ENCODE results near the gene ATXN7L2.

GRCh38 chr1:109527846-109528695 is 44.4 kb downstream of the ATXN7L2 start:
- TF ChIP-seq REST (IDR thresholded peaks at IDR 0.05; ENCODE audit: low read depth) (no peak), CEBPB (IDR thresholded peaks at IDR 0.05) (no peak), NFIC (IDR thresholded peaks at IDR 0.05) (no peak), CREB1 (IDR thresholded peaks at IDR 0.05; ENCODE audit: low read depth) (no peak), RAD21 (IDR thresholded peaks at IDR 0.05; ENCODE audit: low read depth) (no peak), YY1 (IDR thresholded peaks at IDR 0.05; ENCODE audit: low read depth) (no peak), MAX (IDR thresholded peaks at IDR 0.05) (no peak), EGR1 (IDR thresholded peaks at IDR 0.05) (no peak), TAF1 (IDR thresholded peaks at IDR 0.05; ENCODE audit: low read depth) (no peak), TEAD4 (IDR thresholded peaks at IDR 0.05) (no peak), EP300 (IDR thresholded peaks at IDR 0.05; ENCODE audit: borderline replicate concordance) (no peak)

Measured in Ishikawa (cell line).